Activated naive CD8-positive, alpha-beta T cell (primary cell): Measurements from ENCODE around the gene RNASE7.

Experiments used
- H3K27ac Mint-ChIP-seq: one replicate; pipeline ENCODE4 v1.8.0; 2021; ENCODE audit warnings: mixed read lengths
- H3K27me3 Mint-ChIP-seq: one replicate; pipeline ENCODE4 v1.8.0; 2021; ENCODE audit warnings: mixed read lengths
- H3K36me3 Mint-ChIP-seq: one replicate; pipeline ENCODE4 v1.8.0; 2021; ENCODE audit warnings: mixed read lengths
- H3K4me1 Mint-ChIP-seq: one replicate; pipeline ENCODE4 v1.8.0; 2021; ENCODE audit warnings: low read depth, mixed read lengths
- H3K4me3 Mint-ChIP-seq: one replicate; pipeline ENCODE4 v1.8.0; 2021; ENCODE audit warnings: mild to moderate bottlenecking, mixed read lengths
- H3K9me3 Mint-ChIP-seq: one replicate; pipeline ENCODE4 v1.8.0; 2021; ENCODE audit warnings: low read depth, mixed read lengths

The RNASE7 gene

GRCh38 chr14:21047378-21047781 lies 5.2 kb downstream of the RNASE7 start:
- H3K27ac Mint-ChIP-seq, result no peak overlapping the region
- no peak overlapping the region for H3K4me3 Mint-ChIP-seq
- H3K4me1 Mint-ChIP-seq, result peaks cover 7% of the 10 kb centered on the region
- H3K36me3 Mint-ChIP-seq, result no peaks in the 10 kb centered on the region
- no peaks in the 10 kb centered on the region for H3K9me3 Mint-ChIP-seq
- H3K27me3 Mint-ChIP-seq, result peaks cover 6% of the 10 kb centered on the region

- Mint-ChIP-seq H3K4me1 (peaks cover 7% of the 10 kb centered on the region), H3K4me3 (no peak overlapping the region), H3K27ac (no peak overlapping the region), H3K36me3 (no peaks in the 10 kb centered on the region), H3K27me3 (peaks cover 3% of the 10 kb centered on the region), H3K9me3 (no peaks in the 10 kb centered on the region)
Measured at GRCh38 chr14:21048638-21049037, 6.5 kb downstream of the RNASE7 start.

GRCh38 chr14:21049271-21049673 lies 7.1 kb downstream of the RNASE7 start:
- Mint-ChIP-seq H3K27me3 (peaks cover 3% of the 10 kb centered on the region), H3K36me3 (no peaks in the 10 kb centered on the region), H3K4me1 (peaks cover 5% of the 10 kb centered on the region), H3K4me3 (no peak overlapping the region), H3K27ac (no peak overlapping the region), H3K9me3 (no peaks in the 10 kb centered on the region)

- no peaks in the 10 kb centered on the region for H3K4me1 Mint-ChIP-seq
- no peak overlapping the region for H3K27ac Mint-ChIP-seq
- no peaks in the 10 kb centered on the region for H3K9me3 Mint-ChIP-seq
- H3K27me3 Mint-ChIP-seq, result peaks cover 3% of the 10 kb centered on the region
- H3K4me3 Mint-ChIP-seq, result no peak overlapping the region
- no peaks in the 10 kb centered on the region for H3K36me3 Mint-ChIP-seq
Measured at GRCh38 chr14:21050597-21050996, 8.4 kb downstream of the RNASE7 start.

- H3K36me3 Mint-ChIP-seq, result no peaks in the 10 kb centered on the region
- H3K4me1 Mint-ChIP-seq, result no peaks in the 10 kb centered on the region
- H3K27me3 Mint-ChIP-seq, result peaks cover 2% of the 10 kb centered on the region
- H3K9me3 Mint-ChIP-seq, result no peaks in the 10 kb centered on the region
- no peak overlapping the region for H3K27ac Mint-ChIP-seq
- no peak overlapping the region for H3K4me3 Mint-ChIP-seq
Measured at GRCh38 chr14:21053184-21054122, 11.3 kb downstream of the RNASE7 start.

GRCh38 chr14:21054123-21054767 lies 12.1 kb downstream of the RNASE7 start:
- no peaks in the 10 kb centered on the region for H3K4me1 Mint-ChIP-seq
- no peak overlapping the region for H3K27ac Mint-ChIP-seq
- H3K9me3 Mint-ChIP-seq, result no peaks in the 10 kb centered on the region
- peaks cover 2% of the 10 kb centered on the region for H3K27me3 Mint-ChIP-seq
- H3K4me3 Mint-ChIP-seq, result no peak overlapping the region
- no peaks in the 10 kb centered on the region for H3K36me3 Mint-ChIP-seq

GRCh38 chr14:21054768-21055145 lies 12.6 kb downstream of the RNASE7 start:
- Mint-ChIP-seq H3K36me3 (no peaks in the 10 kb centered on the region), H3K27ac (no peak overlapping the region), H3K27me3 (peaks cover 2% of the 10 kb centered on the region), H3K9me3 (no peaks in the 10 kb centered on the region), H3K4me1 (no peaks in the 10 kb centered on the region), H3K4me3 (no peak overlapping the region)

GRCh38 chr14:21055432-21056117 lies 13.4 kb downstream of the RNASE7 start:
- Mint-ChIP-seq H3K4me1 (no peaks in the 10 kb centered on the region), H3K27me3 (no peaks in the 10 kb centered on the region), H3K4me3 (no peak overlapping the region), H3K27ac (no peak overlapping the region), H3K9me3 (no peaks in the 10 kb centered on the region), H3K36me3 (no peaks in the 10 kb centered on the region)

- no peak overlapping the region for H3K27ac Mint-ChIP-seq
- no peaks in the 10 kb centered on the region for H3K36me3 Mint-ChIP-seq
- no peaks in the 10 kb centered on the region for H3K4me1 Mint-ChIP-seq
- H3K9me3 Mint-ChIP-seq, result no peaks in the 10 kb centered on the region
- no peak overlapping the region for H3K4me3 Mint-ChIP-seq
- H3K27me3 Mint-ChIP-seq, result peaks cover 2% of the 10 kb centered on the region
Measured at GRCh38 chr14:21056520-21057163, 14.5 kb downstream of the RNASE7 start.

- Mint-ChIP-seq H3K27me3 (peaks cover 3% of the 10 kb centered on the region), H3K4me3 (no peak within 1 kb of the TSS), H3K36me3 (no peaks in the 10 kb centered on the region), H3K4me1 (no peaks in the 10 kb centered on the region), H3K9me3 (no peaks in the 10 kb centered on the region), H3K27ac (no peak within 1 kb of the TSS)
Measured at GRCh38 chr14:21057803-21058675, 15.9 kb downstream of the RNASE7 start, which contains the start of gene RNASE8. Gene RNASE8, plus strand, starts transcription at chr14:21057822. Its CDS starts 71 bp downstream, at chr14:21057893.

- no peaks in the 10 kb centered on the region for H3K9me3 Mint-ChIP-seq
- no peak overlapping the region for H3K4me3 Mint-ChIP-seq
- H3K27me3 Mint-ChIP-seq, result peaks cover 5% of the 10 kb centered on the region
- H3K36me3 Mint-ChIP-seq, result no peaks in the 10 kb centered on the region
- no peaks in the 10 kb centered on the region for H3K4me1 Mint-ChIP-seq
- H3K27ac Mint-ChIP-seq, result no peak overlapping the region
Measured at GRCh38 chr14:21058903-21059302, 16.7 kb downstream of the RNASE7 start.

GRCh38 chr14:21059842-21060613 lies 17.9 kb downstream of the RNASE7 start:
- Mint-ChIP-seq H3K27me3 (peaks cover 6% of the 10 kb centered on the region), H3K36me3 (no peaks in the 10 kb centered on the region), H3K4me3 (no peak overlapping the region), H3K9me3 (no peaks in the 10 kb centered on the region), H3K27ac (no peak overlapping the region), H3K4me1 (no peaks in the 10 kb centered on the region)

- H3K9me3 Mint-ChIP-seq, result no peaks in the 10 kb centered on the region
Measured at GRCh38 chr14:21060614-21061346, 18.6 kb downstream of the RNASE7 start.

More at GRCh38 chr14:21060614-21061346, 18.6 kb downstream of the RNASE7 start:
- peaks cover 12% of the 10 kb centered on the region for H3K27me3 Mint-ChIP-seq
- H3K4me1 Mint-ChIP-seq, result no peaks in the 10 kb centered on the region
- H3K27ac Mint-ChIP-seq, result no peak overlapping the region
- H3K36me3 Mint-ChIP-seq, result no peaks in the 10 kb centered on the region
- H3K4me3 Mint-ChIP-seq, result no peak overlapping the region
